AG04449 (cell line): ENCODE results near the gene COL23A1.
"Not testable (repeated sequence)": the region's sequence is repeated elsewhere in the genome, so short reads cannot be mapped to it uniquely, and the experiment has no call there.

ENCODE experiments used
- CTCF ChIA-PET: fragments of 350-600 bp; formaldehyde crosslinking; extraction: SDS; loops from one replicate; lab custom pipeline; 2021; ENCODE audit warnings: antibody characterized with exemption; lab: Yijun Ruan, JAX
- POLR2A ChIA-PET: fragments of 400-600, 350-600 bp; formaldehyde crosslinking; extraction: SDS; loops from one replicate; lab custom pipeline; 2020; ENCODE audit warnings: antibody characterized with exemption, inconsistent platforms; lab: Yijun Ruan, JAX
- DNase-seq: peaks from one replicate; pipeline ENCODE4 v3.0.0-alpha.2; 2010; ENCODE audit warnings: low read depth, low spot score
- H3K4me3 ChIP-seq: 2 replicates; pipeline ENCODE4 v1.5.1; 2011; ENCODE audit warnings: low read depth, mild to moderate bottlenecking, control low read depth, low read length
- TF ChIP-seq, protein P1 (sequence below): IDR thresholded peaks from one replicate; pipeline ENCODE4 v1.5.1; 2011; ENCODE audit warnings: mild to moderate bottlenecking, moderate library complexity, low read length, control low read depth, inconsistent platforms; ENCODE audit not compliant: insufficient read depth; ENCODE audit errors: missing control alignments

Gene COL23A1

DNA sequence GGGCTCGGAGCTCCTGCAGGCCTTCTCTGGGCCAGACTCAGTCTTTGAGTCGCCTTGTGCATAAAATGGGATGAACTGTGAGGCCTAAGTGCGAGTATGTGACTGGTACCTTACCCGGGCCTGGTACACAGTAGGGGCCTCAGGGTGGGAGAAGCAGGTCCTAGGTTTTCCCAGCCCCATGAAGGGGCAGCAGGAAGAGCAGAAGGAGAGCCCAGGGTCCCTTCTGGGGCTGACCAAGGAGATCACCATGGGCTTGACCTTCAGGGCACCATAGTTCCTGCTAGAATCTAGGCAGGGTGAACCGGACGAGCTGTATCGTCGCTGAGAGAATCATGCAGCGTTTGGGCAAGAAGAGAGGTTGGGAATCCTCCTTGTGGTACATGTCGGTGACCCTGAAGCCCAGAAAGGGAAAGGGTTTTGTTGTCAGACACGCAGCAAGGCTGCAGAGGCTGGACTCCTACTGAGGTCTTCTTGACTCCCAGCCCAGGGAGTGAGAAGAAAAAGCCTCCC, 357.2 kb downstream of the COL23A1 start:
- POLR2A ChIA-PET: interaction anchor here (3.6 kb wide), 1 partner anchor 29 kb away, joined by 21 read pairs; the partner anchor contains the start of gene HNRNPAB
- TF ChIP-seq, protein P1, sequence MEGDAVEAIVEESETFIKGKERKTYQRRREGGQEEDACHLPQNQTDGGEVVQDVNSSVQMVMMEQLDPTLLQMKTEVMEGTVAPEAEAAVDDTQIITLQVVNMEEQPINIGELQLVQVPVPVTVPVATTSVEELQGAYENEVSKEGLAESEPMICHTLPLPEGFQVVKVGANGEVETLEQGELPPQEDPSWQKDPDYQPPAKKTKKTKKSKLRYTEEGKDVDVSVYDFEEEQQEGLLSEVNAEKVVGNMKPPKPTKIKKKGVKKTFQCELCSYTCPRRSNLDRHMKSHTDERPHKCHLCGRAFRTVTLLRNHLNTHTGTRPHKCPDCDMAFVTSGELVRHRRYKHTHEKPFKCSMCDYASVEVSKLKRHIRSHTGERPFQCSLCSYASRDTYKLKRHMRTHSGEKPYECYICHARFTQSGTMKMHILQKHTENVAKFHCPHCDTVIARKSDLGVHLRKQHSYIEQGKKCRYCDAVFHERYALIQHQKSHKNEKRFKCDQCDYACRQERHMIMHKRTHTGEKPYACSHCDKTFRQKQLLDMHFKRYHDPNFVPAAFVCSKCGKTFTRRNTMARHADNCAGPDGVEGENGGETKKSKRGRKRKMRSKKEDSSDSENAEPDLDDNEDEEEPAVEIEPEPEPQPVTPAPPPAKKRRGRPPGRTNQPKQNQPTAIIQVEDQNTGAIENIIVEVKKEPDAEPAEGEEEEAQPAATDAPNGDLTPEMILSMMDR: no peak
- H3K4me3 ChIP-seq: peak overlapping the region; percentile 86
- no peak for DNase-seq
- CTCF ChIA-PET: interaction anchor here (0.6 kb wide), 1 partner anchor 330 kb away, joined by 3 read pairs; no protein-coding TSS in a partner anchor

DNA sequence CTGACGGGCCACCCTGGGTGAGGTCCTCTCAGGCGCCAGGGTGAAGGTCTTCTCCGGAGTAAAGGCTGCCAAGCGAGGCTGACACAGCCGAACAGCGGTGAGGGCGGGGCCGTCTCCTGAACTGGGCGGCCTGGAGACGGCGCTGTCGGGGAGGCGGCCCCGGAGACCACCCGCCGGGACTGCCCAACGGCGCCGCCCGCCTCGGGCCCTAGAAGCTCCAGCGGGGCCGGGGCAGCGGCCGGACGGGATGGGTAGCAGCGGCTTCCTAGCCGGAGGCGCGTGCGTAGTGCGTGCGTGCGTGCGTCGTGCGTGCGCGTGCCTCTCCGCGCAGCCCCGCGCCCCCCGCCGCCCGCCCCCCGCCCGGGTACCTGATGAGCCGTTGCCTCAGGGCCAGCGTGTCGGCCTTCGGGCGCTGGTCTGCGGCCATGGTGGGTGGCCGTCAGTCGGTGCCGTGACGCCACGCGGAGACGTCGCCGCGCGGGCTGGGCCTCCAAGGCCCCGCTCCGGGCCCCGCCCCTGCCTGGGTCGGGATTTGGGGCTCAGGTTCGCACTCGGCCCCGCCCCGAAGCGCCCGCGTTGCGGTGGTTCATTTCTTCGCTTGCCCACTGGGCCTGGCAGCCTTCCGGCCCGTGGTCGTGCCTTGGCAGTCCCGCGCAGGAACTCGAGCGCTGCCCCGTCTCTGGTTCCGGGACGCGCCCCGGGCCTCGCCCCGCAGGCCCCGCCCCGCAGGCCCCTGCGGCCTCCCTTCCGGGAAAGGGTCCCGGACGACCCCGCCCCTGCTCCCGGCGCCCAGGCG, 357.9 kb downstream of the COL23A1 start, which contains the start of gene PHYKPL:
Gene PHYKPL, minus strand, starts transcription at position 679 of the 796 bp plus-strand sequence. Its CDS starts 252 bp downstream, at position 427.
- POLR2A ChIA-PET: interaction anchor here (0.5 to 3.6 kb wide), 2 partner anchors 10 to 28 kb away, joined by 3 to 21 read pairs; partner anchors contain the start of gene HNRNPAB
- TF ChIP-seq, protein P1: peak; percentile 15
- no peak for DNase-seq
- peak within 1 kb of the TSS; percentile 86 for H3K4me3 ChIP-seq
- CTCF ChIA-PET: interaction anchor here (0.6 to 1.2 kb wide), 2 partner anchors 23 to 331 kb away, joined by 3 to 4 read pairs; no protein-coding TSS in a partner anchor

- ChIA-PET POLR2A (interaction anchor here (3.6 kb wide), 1 partner anchor 27 kb away, joined by 21 read pairs; the partner anchor contains the start of gene HNRNPAB), CTCF (interaction anchor here (1.2 kb wide), 1 partner anchor 23 kb away, joined by 4 read pairs; no protein-coding TSS in a partner anchor)
These were observed 358.6 kb downstream of the COL23A1 start for GRCh38 chr5:178231539-178232123.

DNA sequence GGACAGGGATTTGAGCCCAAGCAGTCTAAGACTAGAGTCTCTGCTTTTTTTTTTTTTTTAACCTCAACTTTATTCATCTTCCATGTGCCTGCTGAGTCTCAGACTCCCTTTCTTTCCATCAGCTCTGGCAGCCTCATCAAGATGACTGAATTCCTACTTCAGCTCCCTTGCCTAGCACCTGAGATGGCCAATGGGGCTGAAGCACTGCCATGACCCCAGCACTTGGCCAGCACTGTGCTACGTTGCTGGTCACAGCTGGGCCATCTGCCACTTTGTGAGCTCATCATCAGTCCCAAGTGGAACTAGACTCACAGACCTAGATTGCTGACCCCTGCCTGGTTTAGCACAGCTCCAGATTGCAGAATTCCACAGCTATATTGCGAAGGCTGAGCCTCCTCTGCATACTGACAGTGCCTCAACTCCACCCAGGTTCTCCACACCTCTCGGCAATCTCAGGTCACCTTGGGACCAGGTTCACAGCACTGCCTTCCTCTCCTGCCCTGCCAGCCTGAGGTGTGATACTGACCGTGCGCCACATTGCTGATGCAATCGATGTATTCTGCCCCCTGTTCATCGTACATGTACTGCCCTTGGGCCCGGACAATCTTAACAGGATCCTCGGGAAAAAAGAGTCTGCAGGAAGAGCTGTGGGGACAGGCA, 359.2 kb downstream of the COL23A1 start:
- DNase-seq: no peak
- TF ChIP-seq, protein P1: no peak
- ChIA-PET POLR2A (interaction anchor here (3.6 kb wide), 1 partner anchor 27 kb away, joined by 21 read pairs; the partner anchor contains the start of gene HNRNPAB), CTCF (no interaction called here)
- peak overlapping the region; percentile 86 for H3K4me3 ChIP-seq

More at GRCh38 chr5:178231539-178232123, 358.6 kb downstream of the COL23A1 start:
- H3K4me3 ChIP-seq: peak overlapping the region; percentile 86
- DNase-seq: no peak
- TF ChIP-seq, protein P1: no peak

DNA sequence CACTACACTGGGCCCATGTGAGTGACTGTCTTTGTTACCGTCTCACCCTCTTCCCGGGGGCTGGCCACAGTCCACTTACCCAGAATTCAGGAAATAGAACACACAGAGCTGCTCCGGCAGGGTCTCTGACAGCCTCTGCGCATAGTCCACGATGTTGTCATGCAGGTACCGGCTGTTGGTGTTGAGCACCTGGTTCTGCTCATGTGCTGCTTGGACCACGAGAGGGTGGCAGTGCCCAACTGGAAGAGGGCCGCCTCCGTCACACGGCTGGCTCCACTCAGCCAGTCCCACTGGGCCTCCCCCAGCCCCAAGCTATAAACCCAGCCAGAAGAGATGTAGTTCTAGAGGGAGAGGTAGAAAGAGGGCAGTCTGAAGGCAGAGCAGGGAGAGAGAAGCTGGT, 360.3 kb downstream of the COL23A1 start:
- no peak overlapping the region for H3K4me3 ChIP-seq
- ChIA-PET CTCF (no interaction called here), POLR2A (interaction anchor here (0.8 kb wide), 1 partner anchor 23 kb away, joined by 3 read pairs; no protein-coding TSS in a partner anchor)
- TF ChIP-seq, protein P1: no peak
- no peak for DNase-seq

- POLR2A ChIA-PET, H3K4me3 ChIP-seq, CTCF ChIA-PET, DNase-seq: not testable (repeated sequence)
These were observed 361.1 kb downstream of the COL23A1 start for GRCh38 chr5:178229111-178229510.
